Stimulated activated naive CD4-positive, alpha-beta T cell (primary cell): ENCODE data around the gene KRTAP5-4.
"Not testable (repeated sequence)": the region's sequence is repeated elsewhere in the genome, so short reads cannot be mapped to it uniquely, and the experiment has no call there.

ENCODE experiments used
- DNase-seq, 6 experiments: peaks; one replicate each; lab custom pipeline; 2025; lab: John Stamatoyannopoulos, UW

The KRTAP5-4 gene

GRCh38 chr11:1652771-1653540, 31.0 kb upstream of the KRTAP5-4 start:
- peak; percentile 44 to 86 (median 72) for DNase-seq

- DNase-seq, result no peak
Measured at GRCh38 chr11:1652442-1652770, 30.5 kb upstream of the KRTAP5-4 start.

DNA sequence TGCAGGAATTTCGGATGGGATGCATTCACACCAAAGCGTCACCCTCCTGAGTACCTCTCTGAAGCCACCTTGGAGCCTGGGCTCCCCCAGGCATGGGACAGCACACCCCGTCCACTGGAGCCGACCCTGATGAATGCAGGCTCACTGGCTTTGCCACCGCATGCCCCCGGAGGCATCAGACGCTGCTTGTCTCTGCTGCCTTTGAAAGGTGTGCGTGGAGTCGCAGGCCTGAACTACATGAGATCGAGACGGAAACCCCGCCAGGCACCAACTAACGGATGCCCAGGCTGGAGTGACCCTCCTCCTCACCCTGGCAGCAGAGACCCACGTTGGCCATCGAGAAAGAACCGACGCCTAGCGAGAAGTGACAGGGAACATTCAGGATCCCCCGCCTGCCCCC, 30.1 kb upstream of the KRTAP5-4 start:
- DNase-seq, result no peak

GRCh38 chr11:1651411-1651980, 29.6 kb upstream of the KRTAP5-4 start:
- no peak for DNase-seq

DNA sequence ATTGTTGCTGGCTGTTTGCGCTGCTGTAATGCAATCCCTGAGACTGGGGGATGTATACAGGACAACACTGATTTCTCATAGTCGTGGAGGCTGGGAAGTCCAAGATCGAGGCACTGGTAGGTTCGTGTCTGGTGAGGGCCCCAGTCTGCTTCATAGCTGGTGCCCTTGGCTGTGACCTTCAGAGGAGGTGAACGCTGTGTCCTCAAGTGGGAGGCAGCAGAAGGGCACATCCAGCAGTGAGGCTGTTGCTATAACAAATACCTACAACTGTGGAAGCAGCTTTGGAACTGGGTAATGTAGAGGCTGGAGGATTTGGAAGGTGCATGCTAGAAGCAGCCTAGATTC, 29.0 kb upstream of the KRTAP5-4 start:
- no peak for DNase-seq

DNA sequence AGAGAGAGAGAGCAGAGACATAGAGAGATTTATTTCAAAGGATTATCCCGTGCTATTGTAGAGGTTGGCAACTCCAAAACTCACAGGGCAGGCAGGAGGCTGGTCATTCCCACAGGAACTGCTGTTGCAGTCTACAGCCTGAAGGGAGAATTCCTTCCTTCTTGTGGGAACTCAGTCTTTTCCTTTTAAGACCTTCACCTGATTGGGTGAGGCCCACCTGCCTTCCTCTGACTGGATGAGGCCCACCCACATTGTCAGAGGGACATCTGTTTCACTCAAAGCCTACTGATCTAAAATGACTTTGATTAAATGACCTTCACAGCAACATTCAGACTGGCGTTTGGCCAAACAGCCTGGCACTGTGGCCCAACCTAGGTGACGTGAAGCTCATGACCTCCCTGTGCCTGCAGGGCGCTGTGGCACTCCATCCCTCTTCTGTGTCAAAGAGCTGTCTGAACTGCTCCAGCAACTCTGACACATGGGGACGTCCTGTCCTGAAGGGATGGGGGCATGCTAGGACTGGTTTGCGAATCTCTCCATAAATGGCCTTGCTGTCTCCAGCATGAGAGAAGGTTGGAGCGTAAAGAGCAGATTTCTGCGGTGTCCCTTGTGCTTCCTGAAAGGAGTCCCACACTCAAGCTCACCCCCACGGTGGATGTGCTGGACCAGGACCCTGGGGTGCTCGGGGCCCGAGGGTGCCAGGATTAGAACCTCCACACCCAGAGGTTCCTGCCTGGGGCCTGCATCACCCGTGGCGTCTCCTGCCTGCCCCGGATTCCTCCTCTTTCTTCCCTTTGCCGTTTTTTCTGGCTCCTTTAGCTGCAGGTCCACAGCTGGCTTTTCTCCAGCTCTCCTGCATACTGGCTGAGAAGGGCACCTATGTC, 28.3 kb upstream of the KRTAP5-4 start:
- DNase-seq, result no peak

- no peak for DNase-seq
Measured at GRCh38 chr11:1648653-1649420, 26.9 kb upstream of the KRTAP5-4 start.

DNA sequence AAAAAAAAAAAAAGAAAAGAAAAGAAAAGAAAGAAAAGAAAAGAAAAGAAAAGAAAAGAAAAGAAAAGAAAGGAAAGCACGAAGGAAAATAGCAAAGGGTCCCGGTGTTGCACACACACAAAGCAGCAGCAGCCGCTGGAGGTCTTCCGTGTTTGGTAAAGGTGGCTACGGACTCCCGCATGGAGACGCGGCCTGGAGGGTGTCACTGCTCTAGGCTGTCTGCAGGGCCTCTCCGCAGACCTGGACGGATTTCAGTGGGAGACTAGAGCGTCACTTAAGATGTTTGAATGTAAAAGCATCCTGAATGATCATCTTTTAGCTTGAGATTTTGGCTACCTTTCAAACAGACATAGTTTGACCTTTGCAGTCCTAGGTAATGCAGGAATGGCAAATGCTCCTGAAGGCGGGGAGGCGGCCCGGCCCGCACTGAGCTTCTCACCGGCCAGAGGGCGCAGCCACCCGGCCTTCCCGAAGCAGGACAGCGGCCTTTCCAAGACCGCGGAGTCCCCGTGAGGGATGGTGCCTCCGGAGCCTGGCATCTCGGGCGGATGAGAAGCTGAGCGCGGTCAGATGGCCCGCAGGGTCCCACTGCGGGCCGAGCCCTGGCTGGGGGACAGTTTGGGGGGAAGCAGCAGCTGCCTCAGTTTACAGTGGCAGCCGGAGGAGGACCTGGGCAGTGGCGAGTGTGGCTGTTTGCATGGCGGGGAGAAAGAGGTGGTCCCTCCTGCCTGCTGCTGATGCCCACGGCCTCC, 26.1 kb upstream of the KRTAP5-4 start:
- DNase-seq, result no peak

GRCh38 chr11:1646540-1646939, 24.6 kb upstream of the KRTAP5-4 start:
- DNase-seq, result not testable (repeated sequence)

DNA sequence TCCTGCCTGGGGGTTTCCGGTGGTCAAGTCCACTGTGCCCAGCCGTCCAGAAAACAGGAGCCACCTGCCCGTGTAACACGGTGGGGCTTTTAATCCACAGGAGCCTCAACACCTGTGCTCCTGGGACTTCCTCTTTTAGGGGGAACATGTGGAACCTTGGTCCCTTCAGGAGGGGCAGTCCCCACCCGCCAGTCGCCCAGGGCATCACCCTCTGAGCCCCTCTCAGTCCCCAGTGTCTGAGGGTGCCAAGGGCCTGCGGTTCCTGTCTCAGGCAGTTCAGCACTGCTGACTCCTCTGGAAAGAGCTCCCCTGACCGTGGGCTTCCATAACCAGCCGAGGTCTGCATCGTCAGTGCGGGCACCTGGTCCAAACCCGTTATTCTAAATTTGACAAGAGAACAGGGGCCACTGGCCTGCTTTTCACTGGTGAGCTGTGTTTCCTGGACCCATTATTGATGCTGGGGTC, 23.5 kb upstream of the KRTAP5-4 start:
- DNase-seq, result no peak

- no peak for DNase-seq
Measured at GRCh38 chr11:1644601-1645356, 22.8 kb upstream of the KRTAP5-4 start.

GRCh38 chr11:1643146-1643690, 21.3 kb upstream of the KRTAP5-4 start:
- DNase-seq, result no peak

DNA sequence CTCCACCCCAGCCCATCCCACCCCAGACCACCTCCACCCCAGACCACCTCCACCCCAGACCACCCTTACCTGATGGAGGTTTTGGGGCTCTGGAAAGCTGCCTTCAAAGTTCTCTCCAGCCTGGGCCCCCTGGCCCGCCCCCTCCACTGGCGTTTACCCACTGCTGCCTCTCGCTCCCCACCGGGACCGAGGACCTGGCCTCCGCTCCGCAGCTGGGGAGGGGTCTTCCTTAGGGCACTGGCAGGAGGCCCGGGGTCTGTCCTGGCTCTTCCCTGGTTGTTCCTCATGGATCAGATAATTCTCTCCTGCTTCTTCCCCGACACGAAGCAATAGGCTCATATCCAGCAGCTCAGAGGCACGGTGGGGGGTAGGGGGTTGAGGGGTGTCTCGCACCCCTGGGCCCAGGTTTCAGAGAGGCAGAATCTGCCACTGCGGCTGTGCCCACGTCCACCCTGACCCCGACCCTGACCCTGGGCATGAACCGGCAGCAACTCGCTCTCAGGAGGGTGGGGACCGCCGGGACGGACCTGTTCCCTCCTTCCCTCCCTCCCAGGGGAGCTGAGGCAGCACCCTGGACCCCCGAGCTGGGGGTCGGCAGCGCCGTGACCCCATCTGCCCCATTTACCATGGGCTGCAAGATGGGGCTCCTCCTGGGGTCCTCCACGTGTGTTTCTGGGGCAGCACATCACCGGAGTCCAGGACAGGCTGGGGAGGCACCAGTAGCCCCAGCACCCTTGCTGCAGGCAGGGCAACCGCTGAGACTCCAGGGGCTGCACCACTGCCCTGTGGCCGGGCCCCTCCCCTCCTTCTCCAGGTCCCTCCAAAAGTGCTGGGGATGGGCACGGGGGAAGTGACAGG, 20.6 kb upstream of the KRTAP5-4 start:
- DNase-seq, result no peak

GRCh38 chr11:1641096-1641495, 19.2 kb upstream of the KRTAP5-4 start:
- no peak for DNase-seq

DNA sequence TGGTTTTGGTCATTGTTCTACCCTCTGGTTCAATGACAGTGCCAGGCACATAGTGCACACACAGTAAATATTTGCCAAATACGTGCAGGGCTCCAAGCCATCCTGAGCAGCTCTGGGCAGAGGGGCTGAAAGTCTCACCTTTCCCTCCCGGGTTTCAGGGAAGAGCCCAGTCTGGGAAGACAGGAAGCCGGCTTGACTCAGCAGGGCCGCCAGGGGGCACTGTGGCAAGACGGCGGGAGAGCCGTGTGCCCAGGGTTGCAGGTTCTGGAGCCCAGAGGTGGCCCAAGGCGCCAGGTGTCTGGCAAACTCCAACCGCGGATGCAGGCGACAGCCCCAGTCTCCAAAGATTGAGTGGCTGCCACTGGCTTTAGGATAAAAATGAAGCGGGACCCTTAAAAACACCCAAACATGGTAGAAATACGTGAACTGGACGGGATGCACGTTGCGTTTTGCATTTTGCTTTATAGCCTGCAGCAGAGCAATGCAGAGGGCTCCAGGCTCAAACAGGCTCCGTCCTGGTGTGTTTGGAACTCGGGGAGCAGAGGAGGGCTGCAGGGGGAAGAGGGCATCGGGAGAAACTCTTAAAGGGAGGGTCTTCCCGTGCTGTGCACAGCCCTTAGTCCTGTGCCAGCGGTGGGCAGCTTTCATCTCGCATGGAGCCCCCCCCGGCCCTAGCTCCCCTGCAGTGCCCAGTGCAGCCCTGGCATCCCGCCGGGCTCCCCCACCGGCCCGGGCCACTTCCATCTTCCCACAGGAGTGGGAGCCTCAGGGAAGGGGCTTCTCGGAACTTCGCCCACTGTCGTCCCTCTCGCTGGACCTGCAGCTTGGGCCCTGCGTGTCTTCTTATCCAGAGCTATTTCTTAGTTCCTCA, 18.4 kb upstream of the KRTAP5-4 start:
- peak in 4 of 6 experiments; percentile 5 to 19 (median 13) for DNase-seq

GRCh38 chr11:1639666-1640065, 17.7 kb upstream of the KRTAP5-4 start:
- DNase-seq, result no peak

GRCh38 chr11:1639102-1639620, 17.2 kb upstream of the KRTAP5-4 start:
- no peak for DNase-seq

GRCh38 chr11:1638344-1638743, 16.4 kb upstream of the KRTAP5-4 start:
- DNase-seq, result no peak
